ENCODE measurements around the gene ANKRD33.

The ANKRD33 gene

GRCh38 chr12:51910691-51911090 lies 22.8 kb downstream of the ANKRD33 start:
- DNase-seq (ENCODE audit: low spot score): no peak

GRCh38 chr12:51911307-51911706 lies 23.4 kb downstream of the ANKRD33 start:
- no peak for TF ChIP-seq CTCF (IDR thresholded peaks at IDR 0.05; ENCODE audit: extremely low read depth, missing control alignments)
- DNase-seq (ENCODE audit: low spot score): no peak

More at GRCh38 chr12:51910691-51911090, 22.8 kb downstream of the ANKRD33 start:
- TF ChIP-seq CTCF (IDR thresholded peaks at IDR 0.05; ENCODE audit: extremely low read depth, missing control alignments): no peak

- DNase-seq (ENCODE audit: low spot score): no peak
- TF ChIP-seq CTCF (IDR thresholded peaks at IDR 0.05; ENCODE audit: extremely low read depth, missing control alignments): no peak
These were observed 24.1 kb downstream of the ANKRD33 start for GRCh38 chr12:51911788-51912711.

- DNase-seq (ENCODE audit: low spot score): no peak
- TF ChIP-seq CTCF (IDR thresholded peaks at IDR 0.05; ENCODE audit: extremely low read depth, missing control alignments): no peak
These were observed 25.4 kb downstream of the ANKRD33 start for GRCh38 chr12:51913071-51914033.

- DNase-seq (ENCODE audit: low spot score): no peak
- no peak for TF ChIP-seq CTCF (IDR thresholded peaks at IDR 0.05; ENCODE audit: extremely low read depth, missing control alignments)
These were observed 26.4 kb downstream of the ANKRD33 start for GRCh38 chr12:51914034-51914923.

DNA sequence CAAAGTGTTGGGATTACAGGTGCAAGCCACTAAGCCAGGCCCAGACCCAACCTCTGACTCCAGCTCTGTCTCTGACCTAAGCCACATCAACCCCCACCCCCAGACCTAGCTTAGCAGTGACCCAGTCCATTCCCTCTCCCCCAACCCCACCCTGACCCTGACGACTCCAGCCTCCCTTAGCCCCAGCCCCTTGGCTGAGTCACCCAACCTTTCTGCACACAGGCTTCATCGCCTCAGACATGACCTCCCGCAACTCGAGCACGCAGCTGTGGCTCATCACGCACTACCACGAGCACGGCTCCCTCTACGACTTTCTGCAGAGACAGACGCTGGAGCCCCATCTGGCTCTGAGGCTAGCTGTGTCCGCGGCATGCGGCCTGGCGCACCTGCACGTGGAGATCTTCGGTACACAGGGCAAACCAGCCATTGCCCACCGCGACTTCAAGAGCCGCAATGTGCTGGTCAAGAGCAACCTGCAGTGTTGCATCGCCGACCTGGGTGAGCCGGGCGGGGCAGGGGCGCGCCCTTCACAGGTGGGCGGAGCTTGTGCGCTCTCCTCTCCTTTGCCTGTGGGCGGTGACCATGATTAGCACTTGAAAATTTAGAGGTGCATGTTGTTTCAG lies 27.2 kb downstream of the ANKRD33 start:
- DNase-seq (ENCODE audit: low spot score): no peak
- TF ChIP-seq CTCF (IDR thresholded peaks at IDR 0.05; ENCODE audit: extremely low read depth, missing control alignments): no peak

All from GM20000 (cell line).